RWPE2 (cell line): Measurements from ENCODE around the gene OR52J3.

Experiments
- ATAC-seq: fragments of 200-7000 bp; cut with Tn5 transposase; 3 replicates; pipeline ENCODE4 v1.9.1; 2021; ENCODE audit warnings: low read depth
- DNase-seq: peaks from one replicate; pipeline ENCODE4 v3.0.0-alpha.2; 2020; ENCODE audit warnings: low spot score
- H3K27ac ChIP-seq: fragments of 450-650 bp; 2 replicates; pipeline ENCODE4 v1.5.1; 2017; ENCODE audit warnings: mild to moderate bottlenecking; ENCODE audit not compliant: poor library complexity, severe bottlenecking
- H3K27me3 ChIP-seq: fragments of 250-450 bp; sonication (Bioruptor Pico); 2 replicates; pipeline ENCODE4 v1.5.1; 2021; ENCODE audit warnings: mild to moderate bottlenecking, moderate library complexity; ENCODE audit not compliant: insufficient read depth, poor library complexity, severe bottlenecking
- H3K36me3 ChIP-seq: fragments of 250-450 bp; sonication (Bioruptor Pico); 2 replicates; pipeline ENCODE4 v1.5.1; 2020; ENCODE audit warnings: low read depth, mild to moderate bottlenecking, moderate library complexity
- H3K4me1 ChIP-seq: fragments of 250-450 bp; sonication (Bioruptor Pico); 2 replicates; pipeline ENCODE4 v1.5.1; 2021; ENCODE audit warnings: mild to moderate bottlenecking, moderate library complexity; ENCODE audit not compliant: insufficient read depth, poor library complexity, severe bottlenecking
- H3K4me3 ChIP-seq: fragments of 250-450 bp; sonication (Bioruptor Pico); 2 replicates; pipeline ENCODE4 v1.5.1; 2021; ENCODE audit warnings: mild to moderate bottlenecking, moderate library complexity; ENCODE audit not compliant: severe bottlenecking
- H3K9me3 ChIP-seq: fragments of 250-450 bp; sonication (Bioruptor Pico); 2 replicates; pipeline ENCODE4 v1.5.1; 2021; ENCODE audit warnings: mild to moderate bottlenecking, moderate library complexity; ENCODE audit not compliant: severe bottlenecking
- CTCF ChIP-seq: fragments of 450-650 bp; IDR thresholded peaks from one replicate; pipeline ENCODE4 v1.5.1; 2017; ENCODE audit warnings: mild to moderate bottlenecking, moderate library complexity; ENCODE audit not compliant: poor library complexity, severe bottlenecking

OR52J3 gene

GRCh38 chr11:5065027-5065426, 18.7 kb downstream of the OR52J3 start:
- Histone ChIP-seq H3K4me1 (no peaks in the 10 kb centered on the region), H3K27me3 (peaks cover 4% of the 10 kb centered on the region), H3K36me3 (no peaks in the 10 kb centered on the region), H3K27ac (no peak overlapping the region), H3K9me3 (no peaks in the 10 kb centered on the region), H3K4me3 (no peak overlapping the region)
- ATAC-seq (no peak), DNase-seq (no peak)
- no peak for TF ChIP-seq CTCF

GRCh38 chr11:5069272-5069671, 22.9 kb downstream of the OR52J3 start, which contains the start of gene OR52E1:
Gene OR52E1 (plus strand): TSS chr11:5069572.
- no peaks in the 10 kb centered on the region for H3K4me1 ChIP-seq
- H3K27me3 ChIP-seq: no peaks in the 10 kb centered on the region
- no peaks in the 10 kb centered on the region for H3K9me3 ChIP-seq
- no peak for TF ChIP-seq CTCF
- DNase-seq: no peak
- ATAC-seq: no peak
- H3K36me3 ChIP-seq: no peaks in the 10 kb centered on the region
- no peak within 1 kb of the TSS for H3K27ac ChIP-seq
- no peak within 1 kb of the TSS for H3K4me3 ChIP-seq

GRCh38 chr11:5071799-5072198, 25.5 kb downstream of the OR52J3 start:
- Histone ChIP-seq H3K4me1 (no peaks in the 10 kb centered on the region), H3K4me3 (no peak overlapping the region), H3K36me3 (no peaks in the 10 kb centered on the region), H3K27me3 (no peaks in the 10 kb centered on the region), H3K9me3 (no peaks in the 10 kb centered on the region), H3K27ac (no peak overlapping the region)
- no peak for ATAC-seq
- no peak for DNase-seq
- TF ChIP-seq CTCF: no peak

GRCh38 chr11:5081405-5081804, 35.1 kb downstream of the OR52J3 start:
- DNase-seq (no peak), ATAC-seq (no peak)
- no peaks in the 10 kb centered on the region for H3K4me1 ChIP-seq
- H3K27me3 ChIP-seq: peaks cover 5% of the 10 kb centered on the region
- no peak overlapping the region for H3K27ac ChIP-seq
- no peak for TF ChIP-seq CTCF
- H3K36me3 ChIP-seq: no peaks in the 10 kb centered on the region
- H3K4me3 ChIP-seq: no peak overlapping the region
- H3K9me3 ChIP-seq: peaks cover 2% of the 10 kb centered on the region

GRCh38 chr11:5083602-5084001, 37.3 kb downstream of the OR52J3 start:
- TF ChIP-seq CTCF: no peak
- DNase-seq (no peak), ATAC-seq (no peak)
- H3K27me3 ChIP-seq: peaks cover 5% of the 10 kb centered on the region
- no peaks in the 10 kb centered on the region for H3K4me1 ChIP-seq
- peaks cover 2% of the 10 kb centered on the region for H3K9me3 ChIP-seq
- H3K36me3 ChIP-seq: no peaks in the 10 kb centered on the region
- H3K4me3 ChIP-seq: no peak overlapping the region
- H3K27ac ChIP-seq: no peak overlapping the region
